ENCODE results near the gene MLF2.
A peak's percentile ranks its signal among the peaks of the same experiment; 100 is the strongest.

MLF2 gene

DNA sequence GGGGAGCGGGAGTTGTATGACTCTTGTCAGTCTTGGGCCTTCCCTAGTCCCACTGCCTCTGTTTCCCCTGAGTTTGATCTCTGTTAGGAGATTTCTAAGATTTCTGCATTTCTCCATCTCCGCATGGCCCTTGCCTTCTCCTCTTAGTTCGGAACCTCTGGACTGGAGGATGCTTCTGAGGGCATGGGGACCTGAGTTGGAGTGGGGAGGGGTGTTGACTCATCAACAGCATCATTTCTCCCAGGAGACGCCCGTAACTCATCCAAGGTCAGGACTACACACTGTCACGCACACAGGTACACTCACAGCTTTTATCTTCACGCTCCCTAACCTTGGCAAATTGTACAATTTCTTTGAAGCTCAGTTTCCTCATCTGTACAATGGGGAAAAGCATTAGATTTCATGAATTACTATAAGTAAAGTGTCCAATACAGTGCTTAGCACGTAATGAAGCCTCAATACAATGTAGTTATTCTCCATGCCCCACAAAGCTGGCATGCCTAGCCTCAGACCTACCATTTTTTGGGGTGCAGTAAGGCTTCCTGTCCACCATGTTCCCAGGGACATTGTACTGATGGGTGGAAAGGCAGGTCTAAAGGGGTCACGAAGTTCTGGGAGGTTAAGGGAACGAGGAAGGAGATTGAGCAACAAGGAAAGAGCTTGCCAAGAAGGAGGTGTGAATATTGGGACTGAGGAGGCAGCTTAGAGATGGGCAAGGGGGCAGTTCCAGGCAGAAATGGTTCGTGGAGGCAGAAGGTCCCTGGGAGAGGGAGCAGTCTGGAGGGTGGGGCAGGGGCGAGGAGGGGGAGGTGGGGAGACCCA, 18.8 kb upstream of the MLF2 start:
- Mint-ChIP-seq H3K27me3 (peaks cover 28% of the 10 kb centered on the region), H3K36me3 (ENCODE audit: low read depth) (peaks cover 43% of the 10 kb centered on the region), H3K4me3 (peak overlapping the region; percentile 96), H3K27ac (peak overlapping the region; percentile 93), H3K4me1 (ENCODE audit: low read depth) (peaks cover 78% of the 10 kb centered on the region), H3K9me3 (no peaks in the 10 kb centered on the region)

- Mint-ChIP-seq H3K4me3 (peak overlapping the region; percentile 44), H3K27me3 (peaks cover 23% of the 10 kb centered on the region), H3K4me1 (ENCODE audit: low read depth) (peaks cover 72% of the 10 kb centered on the region), H3K36me3 (ENCODE audit: low read depth) (peaks cover 36% of the 10 kb centered on the region), H3K27ac (peak overlapping the region; percentile 93), H3K9me3 (no peaks in the 10 kb centered on the region)
Measured at GRCh38 chr12:6771091-6771495, 18.2 kb upstream of the MLF2 start.

DNA sequence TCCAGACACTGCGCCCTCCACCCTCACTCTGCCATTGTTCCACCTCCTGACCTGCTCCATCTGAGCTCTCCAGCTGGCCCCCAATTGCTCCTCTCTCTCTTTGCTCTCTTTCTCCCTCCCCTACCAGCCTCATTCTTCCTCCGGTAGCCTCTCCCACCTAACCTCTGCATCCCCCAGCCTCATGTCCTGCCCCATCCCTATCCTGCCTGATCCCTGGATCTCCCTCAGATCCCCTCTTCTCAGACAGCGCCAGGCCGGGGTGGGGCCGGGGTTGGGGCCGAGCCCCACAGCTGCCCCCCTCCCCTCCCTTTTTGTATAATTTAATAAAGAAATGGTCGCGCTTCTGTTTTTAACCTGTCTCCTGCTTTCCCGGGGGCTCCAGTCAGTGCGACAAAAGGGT, 17.7 kb upstream of the MLF2 start:
- H3K9me3 Mint-ChIP-seq = no peaks in the 10 kb centered on the region
- H3K27me3 Mint-ChIP-seq = peaks cover 27% of the 10 kb centered on the region
- peaks cover 71% of the 10 kb centered on the region for H3K4me1 Mint-ChIP-seq (ENCODE audit: low read depth)
- H3K36me3 Mint-ChIP-seq (ENCODE audit: low read depth) = peaks cover 32% of the 10 kb centered on the region
- H3K4me3 Mint-ChIP-seq = peak overlapping the region; percentile 44
- peak overlapping the region; percentile 93 for H3K27ac Mint-ChIP-seq

DNA sequence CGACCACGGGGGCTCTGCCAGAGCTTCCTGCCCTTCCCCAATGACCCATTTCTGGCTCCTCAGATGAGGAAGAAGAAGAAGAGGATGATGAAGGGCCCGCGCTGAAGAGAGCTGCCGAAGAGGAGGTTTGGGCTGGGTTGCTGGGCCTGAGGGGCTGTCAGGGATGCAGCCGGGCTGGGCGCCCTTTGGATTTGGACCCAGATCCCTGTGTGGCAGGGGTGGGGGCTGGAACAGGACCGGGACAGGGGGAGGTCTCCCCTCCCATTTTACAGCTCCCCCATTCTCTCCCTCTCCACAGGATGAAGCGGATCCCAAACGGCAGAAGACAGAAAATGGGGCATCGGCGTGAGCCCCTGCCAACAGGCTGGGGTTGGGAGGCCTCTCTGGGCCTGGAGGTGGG, 17.2 kb upstream of the MLF2 start:
- Mint-ChIP-seq H3K4me1 (ENCODE audit: low read depth) (peaks cover 71% of the 10 kb centered on the region), H3K27ac (peak overlapping the region; percentile 26), H3K36me3 (ENCODE audit: low read depth) (peaks cover 26% of the 10 kb centered on the region)

DNA sequence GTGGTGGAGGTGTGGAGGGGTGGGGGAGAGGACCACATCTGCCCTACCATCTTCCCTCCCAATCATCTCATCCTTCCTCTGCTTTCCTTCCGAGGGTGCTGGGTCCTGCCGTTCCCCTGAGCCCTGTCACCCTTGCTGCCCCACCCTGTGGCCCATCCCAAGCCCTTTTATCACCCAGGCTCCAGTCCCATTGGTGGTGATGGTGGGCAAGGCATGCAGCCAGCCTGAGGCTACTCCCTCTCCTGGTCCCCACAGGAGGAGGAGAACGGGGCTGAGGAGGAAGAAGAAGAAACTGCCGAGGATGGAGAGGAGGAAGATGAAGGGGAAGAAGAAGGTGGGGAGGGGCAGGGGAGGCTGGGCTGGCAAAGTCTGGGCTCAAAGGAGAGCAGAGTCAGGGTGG, 16.7 kb upstream of the MLF2 start:
- no peaks in the 10 kb centered on the region for H3K9me3 Mint-ChIP-seq
- H3K4me3 Mint-ChIP-seq = no peak overlapping the region
- peaks cover 22% of the 10 kb centered on the region for H3K36me3 Mint-ChIP-seq (ENCODE audit: low read depth)
- H3K27ac Mint-ChIP-seq = no peak overlapping the region
- peaks cover 33% of the 10 kb centered on the region for H3K27me3 Mint-ChIP-seq
- peaks cover 70% of the 10 kb centered on the region for H3K4me1 Mint-ChIP-seq (ENCODE audit: low read depth)

More for the DNA sequence above, 17.2 kb upstream of the MLF2 start:
- Mint-ChIP-seq H3K9me3 (no peaks in the 10 kb centered on the region), H3K27me3 (peaks cover 32% of the 10 kb centered on the region), H3K4me3 (no peak overlapping the region)

- H3K27ac Mint-ChIP-seq = no peak overlapping the region
- H3K4me1 Mint-ChIP-seq (ENCODE audit: low read depth) = peaks cover 71% of the 10 kb centered on the region
- H3K27me3 Mint-ChIP-seq = peaks cover 37% of the 10 kb centered on the region
- peaks cover 15% of the 10 kb centered on the region for H3K36me3 Mint-ChIP-seq (ENCODE audit: low read depth)
- H3K4me3 Mint-ChIP-seq = no peak overlapping the region
- no peaks in the 10 kb centered on the region for H3K9me3 Mint-ChIP-seq
Measured at GRCh38 chr12:6768990-6769389, 16.0 kb upstream of the MLF2 start.

- Mint-ChIP-seq H3K36me3 (ENCODE audit: low read depth) (peaks cover 15% of the 10 kb centered on the region), H3K27me3 (peaks cover 38% of the 10 kb centered on the region), H3K9me3 (no peaks in the 10 kb centered on the region), H3K4me3 (peak overlapping the region; percentile 90), H3K4me1 (ENCODE audit: low read depth) (peaks cover 72% of the 10 kb centered on the region), H3K27ac (peak overlapping the region; percentile 73)
Measured at GRCh38 chr12:6768437-6768914, 15.5 kb upstream of the MLF2 start.

DNA sequence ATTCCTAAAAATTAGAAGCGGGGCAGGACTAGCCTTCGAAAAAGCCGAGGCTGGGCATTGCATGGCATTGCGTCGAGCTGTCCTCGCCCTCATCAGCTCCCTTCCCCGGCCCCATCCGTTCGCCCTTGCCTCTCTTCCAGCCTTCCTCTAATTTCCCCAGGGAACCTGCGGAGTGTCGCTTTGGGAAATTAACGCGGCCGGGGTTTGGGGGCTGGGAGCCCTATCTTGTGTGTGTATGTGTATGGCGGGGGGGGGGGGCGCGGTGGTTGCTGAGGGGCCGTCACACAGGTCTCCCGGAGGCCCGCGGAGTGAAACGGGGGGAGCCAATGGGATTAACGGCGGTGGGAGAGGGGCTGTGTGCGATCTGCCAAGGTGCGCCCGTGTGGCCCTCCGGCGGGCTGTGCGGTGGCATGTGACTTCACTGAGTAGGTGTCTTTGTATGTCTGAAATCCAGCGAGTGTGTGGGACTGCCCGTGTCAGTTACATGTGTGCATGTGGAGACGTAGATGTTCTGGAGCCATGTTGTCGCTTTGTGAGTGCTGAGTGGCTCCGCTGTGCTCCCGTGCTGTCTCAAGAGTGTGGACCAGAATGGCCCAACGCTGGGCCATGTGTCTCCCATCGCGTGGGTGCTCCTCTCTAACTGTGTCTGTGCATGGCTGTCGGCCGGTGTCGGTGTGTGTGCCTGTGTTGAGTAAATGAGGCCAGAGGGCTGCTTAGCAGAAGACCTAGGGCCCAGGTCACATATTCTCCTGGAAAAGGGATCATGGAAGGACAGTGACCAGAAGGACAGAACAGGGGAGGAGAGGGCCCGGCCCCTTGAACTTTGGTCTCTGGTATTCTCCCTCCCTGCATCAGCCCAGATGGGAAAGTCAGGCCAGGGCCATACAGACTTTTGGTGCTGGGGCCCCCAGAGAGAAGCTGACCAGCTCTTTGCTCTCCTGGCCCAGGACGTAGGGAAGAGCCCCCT, 14.7 kb upstream of the MLF2 start:
- H3K36me3 Mint-ChIP-seq (ENCODE audit: low read depth) = peaks cover 11% of the 10 kb centered on the region
- H3K27ac Mint-ChIP-seq = peak overlapping the region; percentile 89
- H3K27me3 Mint-ChIP-seq = peaks cover 43% of the 10 kb centered on the region
- peaks cover 68% of the 10 kb centered on the region for H3K4me1 Mint-ChIP-seq (ENCODE audit: low read depth)
- peak overlapping the region; percentile 90 for H3K4me3 Mint-ChIP-seq
- H3K9me3 Mint-ChIP-seq = no peaks in the 10 kb centered on the region

GRCh38 chr12:6766651-6767349, 13.9 kb upstream of the MLF2 start:
- peaks cover 64% of the 10 kb centered on the region for H3K4me1 Mint-ChIP-seq (ENCODE audit: low read depth)
- peaks cover 48% of the 10 kb centered on the region for H3K27me3 Mint-ChIP-seq
- H3K9me3 Mint-ChIP-seq = no peaks in the 10 kb centered on the region
- peaks cover 9% of the 10 kb centered on the region for H3K36me3 Mint-ChIP-seq (ENCODE audit: low read depth)
- peak overlapping the region; percentile 75 for H3K27ac Mint-ChIP-seq
- H3K4me3 Mint-ChIP-seq = peak overlapping the region; percentile 90

- Mint-ChIP-seq H3K27me3 (peaks cover 52% of the 10 kb centered on the region), H3K4me3 (peak within 1 kb of the TSS; percentile 90), H3K4me1 (ENCODE audit: low read depth) (peaks cover 55% of the 10 kb centered on the region), H3K36me3 (ENCODE audit: low read depth) (peaks cover 3% of the 10 kb centered on the region), H3K9me3 (no peaks in the 10 kb centered on the region), H3K27ac (peak within 1 kb of the TSS; percentile 75)
Measured at GRCh38 chr12:6765634-6766581, 13.0 kb upstream of the MLF2 start, which contains the start of gene PTMS. PTMS (plus strand) TSS chr12:6766363; CDS start chr12:6766706, 343 bp downstream.

DNA sequence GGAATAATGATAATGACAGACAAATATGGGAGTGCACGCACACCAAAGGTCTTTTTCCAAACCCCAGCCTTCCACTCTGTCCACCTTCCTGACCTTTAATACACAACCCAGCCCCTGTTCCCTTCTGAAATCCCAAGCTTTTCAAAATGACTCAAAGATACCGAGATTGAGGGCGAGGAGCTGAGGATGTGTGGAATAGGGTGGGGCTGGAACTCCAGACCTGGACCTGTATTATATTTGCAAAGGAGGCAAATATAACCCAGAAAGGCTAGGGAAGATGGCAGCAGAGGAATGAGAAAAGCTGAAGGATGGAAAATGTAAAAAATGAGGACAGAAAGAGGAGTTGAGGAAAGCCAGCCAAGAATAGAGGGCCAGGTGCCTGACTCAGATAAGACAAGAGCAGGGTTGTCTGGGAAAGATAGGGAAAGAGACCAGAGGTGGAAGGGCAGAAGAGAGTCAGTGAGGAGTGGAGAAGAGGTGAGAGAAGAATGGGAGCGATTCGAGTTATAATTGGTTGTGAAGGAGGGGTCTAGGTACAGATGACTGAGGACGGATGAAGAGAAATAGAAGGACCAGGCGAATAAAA, 12.2 kb upstream of the MLF2 start:
- H3K27me3 Mint-ChIP-seq = peaks cover 52% of the 10 kb centered on the region
- H3K9me3 Mint-ChIP-seq = no peaks in the 10 kb centered on the region
- peak overlapping the region; percentile 69 for H3K4me3 Mint-ChIP-seq
- peaks cover 52% of the 10 kb centered on the region for H3K4me1 Mint-ChIP-seq (ENCODE audit: low read depth)
- no peak overlapping the region for H3K27ac Mint-ChIP-seq
- H3K36me3 Mint-ChIP-seq (ENCODE audit: low read depth) = peaks cover 3% of the 10 kb centered on the region

DNA sequence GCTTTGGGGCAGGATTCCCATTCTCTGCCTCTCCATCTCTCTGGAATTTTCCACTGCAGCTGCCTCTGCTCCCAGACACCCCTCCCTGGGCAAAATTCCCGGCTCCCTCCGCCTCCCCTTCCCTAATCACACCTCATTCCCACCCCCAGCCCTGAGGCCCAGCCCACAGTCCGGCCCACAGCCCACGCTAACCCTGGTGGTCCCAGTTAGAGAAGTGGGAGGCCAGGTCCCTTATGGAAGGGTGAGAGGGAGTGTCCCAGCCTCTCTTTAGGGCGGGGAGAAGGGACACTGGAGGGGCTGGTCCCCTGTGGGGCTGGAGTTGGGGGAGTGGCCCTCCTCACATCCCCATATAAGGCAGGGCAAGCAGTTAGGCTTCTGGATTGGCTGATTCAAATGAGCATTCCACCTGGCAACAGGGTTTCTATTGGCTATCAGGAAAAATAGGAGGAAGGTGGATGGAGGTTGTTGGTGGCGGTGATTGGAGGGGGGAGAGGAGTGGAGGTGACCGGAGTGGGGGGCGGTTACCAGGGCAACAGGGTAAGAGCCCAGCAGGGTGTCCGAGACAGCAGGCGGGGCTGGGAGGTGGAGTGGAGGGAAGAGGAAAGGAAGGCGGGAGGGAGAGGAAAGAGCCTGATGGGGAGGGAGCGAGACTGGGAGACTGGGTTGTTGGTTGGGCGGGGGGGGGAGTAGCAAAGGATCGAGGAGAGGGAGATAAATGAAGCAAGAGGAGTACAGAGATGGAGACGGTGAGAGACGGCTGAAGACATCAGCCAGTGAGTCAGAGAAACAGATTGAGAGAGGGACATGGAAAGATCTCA, 11.3 kb upstream of the MLF2 start:
- no peak overlapping the region for H3K27ac Mint-ChIP-seq
- H3K36me3 Mint-ChIP-seq (ENCODE audit: low read depth) = peaks cover 3% of the 10 kb centered on the region
- peak overlapping the region; percentile 41 for H3K4me3 Mint-ChIP-seq
- H3K4me1 Mint-ChIP-seq (ENCODE audit: low read depth) = peaks cover 42% of the 10 kb centered on the region
- peaks cover 49% of the 10 kb centered on the region for H3K27me3 Mint-ChIP-seq
- H3K9me3 Mint-ChIP-seq = no peaks in the 10 kb centered on the region

DNA sequence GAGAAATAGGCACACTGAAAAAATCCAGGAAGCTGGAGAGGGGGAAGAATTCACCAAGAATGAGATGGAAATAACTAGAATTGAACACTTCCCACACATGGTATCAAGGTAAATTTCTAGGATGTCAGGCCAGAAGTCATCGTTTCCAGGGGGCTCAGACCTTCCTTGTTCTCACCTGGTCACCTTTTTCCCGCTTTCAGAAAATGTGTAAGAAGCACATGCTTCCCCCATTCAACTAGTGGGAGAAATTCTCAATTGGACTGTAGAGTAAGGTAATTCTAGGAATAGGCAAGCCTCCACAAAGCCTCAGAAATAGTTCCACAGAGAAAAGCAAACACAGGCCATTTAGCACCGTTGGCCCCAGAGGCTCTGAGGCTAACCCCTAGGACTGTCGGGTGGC, 10.4 kb upstream of the MLF2 start:
- H3K4me1 Mint-ChIP-seq (ENCODE audit: low read depth) = peaks cover 40% of the 10 kb centered on the region
- H3K4me3 Mint-ChIP-seq = no peak overlapping the region
- peaks cover 49% of the 10 kb centered on the region for H3K27me3 Mint-ChIP-seq
- no peak overlapping the region for H3K27ac Mint-ChIP-seq
- H3K9me3 Mint-ChIP-seq = no peaks in the 10 kb centered on the region
- peaks cover 3% of the 10 kb centered on the region for H3K36me3 Mint-ChIP-seq (ENCODE audit: low read depth)
